ENCODE data around the gene TSR3.
"Not testable (repeated sequence)": the region's sequence is repeated elsewhere in the genome, so short reads cannot be mapped to it uniquely, and the experiment has no call there.

TSR3 gene

GRCh38 chr16:1333149-1333812 lies 18.4 kb downstream of the TSR3 start, which contains the start of gene BAIAP3:
Gene BAIAP3, plus strand, starts transcription at chr16:1333645. Its CDS starts 4,905 bp downstream, at chr16:1338550.
- DNase-seq (ENCODE audit: low read depth) = peak; percentile 56
- no peak within 1 kb of the TSS for H3K4me3 ChIP-seq (ENCODE audit: low read length)
- TF ChIP-seq, protein P1, sequence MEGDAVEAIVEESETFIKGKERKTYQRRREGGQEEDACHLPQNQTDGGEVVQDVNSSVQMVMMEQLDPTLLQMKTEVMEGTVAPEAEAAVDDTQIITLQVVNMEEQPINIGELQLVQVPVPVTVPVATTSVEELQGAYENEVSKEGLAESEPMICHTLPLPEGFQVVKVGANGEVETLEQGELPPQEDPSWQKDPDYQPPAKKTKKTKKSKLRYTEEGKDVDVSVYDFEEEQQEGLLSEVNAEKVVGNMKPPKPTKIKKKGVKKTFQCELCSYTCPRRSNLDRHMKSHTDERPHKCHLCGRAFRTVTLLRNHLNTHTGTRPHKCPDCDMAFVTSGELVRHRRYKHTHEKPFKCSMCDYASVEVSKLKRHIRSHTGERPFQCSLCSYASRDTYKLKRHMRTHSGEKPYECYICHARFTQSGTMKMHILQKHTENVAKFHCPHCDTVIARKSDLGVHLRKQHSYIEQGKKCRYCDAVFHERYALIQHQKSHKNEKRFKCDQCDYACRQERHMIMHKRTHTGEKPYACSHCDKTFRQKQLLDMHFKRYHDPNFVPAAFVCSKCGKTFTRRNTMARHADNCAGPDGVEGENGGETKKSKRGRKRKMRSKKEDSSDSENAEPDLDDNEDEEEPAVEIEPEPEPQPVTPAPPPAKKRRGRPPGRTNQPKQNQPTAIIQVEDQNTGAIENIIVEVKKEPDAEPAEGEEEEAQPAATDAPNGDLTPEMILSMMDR (IDR thresholded peaks at IDR 0.05; ENCODE audit: insufficient read depth, low read depth, low read length, missing control alignments) = no peak

GRCh38 chr16:1332618-1333148 lies 19.0 kb downstream of the TSR3 start:
- TF ChIP-seq, protein P1 (IDR thresholded peaks at IDR 0.05; ENCODE audit: insufficient read depth, low read depth, low read length, missing control alignments) = no peak
- DNase-seq (ENCODE audit: low read depth) = no peak
- H3K4me3 ChIP-seq (ENCODE audit: low read length) = no peak overlapping the region

DNA sequence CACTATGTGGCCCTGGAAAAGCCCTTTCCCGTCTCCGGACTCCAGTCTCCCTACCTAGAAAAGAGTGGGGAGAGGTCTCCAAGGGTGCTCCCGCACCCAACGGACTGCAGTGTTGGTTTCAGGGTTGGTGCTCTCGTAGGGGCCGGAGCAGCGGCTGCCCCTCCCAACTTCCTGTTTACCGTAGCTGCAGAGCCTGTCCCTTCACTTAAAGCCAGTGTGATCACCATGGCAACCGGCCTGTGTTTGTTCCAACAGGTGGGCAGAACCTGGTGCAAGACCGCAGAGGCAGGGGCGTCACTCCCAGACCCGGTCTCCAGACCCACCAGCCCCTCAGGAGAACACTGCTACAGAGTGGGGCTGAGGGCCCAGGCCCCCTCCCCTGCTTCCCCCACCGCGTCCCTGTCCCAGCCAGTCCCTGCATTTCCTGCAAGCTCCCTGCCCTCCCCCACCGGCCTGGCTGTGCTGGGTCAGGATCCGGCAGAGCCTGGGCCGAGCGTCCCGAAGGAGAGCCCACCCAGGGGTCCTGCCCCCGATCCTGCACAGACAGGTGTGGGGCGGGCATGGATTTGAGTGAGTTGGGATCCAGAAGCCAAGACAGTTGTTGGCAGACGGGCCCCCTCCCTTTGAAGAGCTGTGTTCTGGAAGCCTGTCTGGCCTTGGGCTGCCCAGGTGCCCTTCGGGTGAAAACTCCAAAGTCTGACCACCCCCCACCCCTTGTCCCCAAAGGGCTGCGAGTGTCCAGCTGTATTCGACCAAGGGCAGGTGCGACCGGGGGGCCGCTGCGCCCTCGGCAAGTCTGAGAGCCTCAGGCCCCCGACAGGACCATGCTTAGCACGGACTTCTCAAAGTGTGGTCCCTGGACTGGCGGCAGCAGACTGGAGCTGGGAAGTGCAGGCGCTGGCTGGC lies 19.7 kb downstream of the TSR3 start:
- TF ChIP-seq, protein P1 (IDR thresholded peaks at IDR 0.05; ENCODE audit: insufficient read depth, low read depth, low read length, missing control alignments) = no peak
- no peak overlapping the region for H3K4me3 ChIP-seq (ENCODE audit: low read length)
- DNase-seq (ENCODE audit: low read depth) = peak; percentile 41

DNA sequence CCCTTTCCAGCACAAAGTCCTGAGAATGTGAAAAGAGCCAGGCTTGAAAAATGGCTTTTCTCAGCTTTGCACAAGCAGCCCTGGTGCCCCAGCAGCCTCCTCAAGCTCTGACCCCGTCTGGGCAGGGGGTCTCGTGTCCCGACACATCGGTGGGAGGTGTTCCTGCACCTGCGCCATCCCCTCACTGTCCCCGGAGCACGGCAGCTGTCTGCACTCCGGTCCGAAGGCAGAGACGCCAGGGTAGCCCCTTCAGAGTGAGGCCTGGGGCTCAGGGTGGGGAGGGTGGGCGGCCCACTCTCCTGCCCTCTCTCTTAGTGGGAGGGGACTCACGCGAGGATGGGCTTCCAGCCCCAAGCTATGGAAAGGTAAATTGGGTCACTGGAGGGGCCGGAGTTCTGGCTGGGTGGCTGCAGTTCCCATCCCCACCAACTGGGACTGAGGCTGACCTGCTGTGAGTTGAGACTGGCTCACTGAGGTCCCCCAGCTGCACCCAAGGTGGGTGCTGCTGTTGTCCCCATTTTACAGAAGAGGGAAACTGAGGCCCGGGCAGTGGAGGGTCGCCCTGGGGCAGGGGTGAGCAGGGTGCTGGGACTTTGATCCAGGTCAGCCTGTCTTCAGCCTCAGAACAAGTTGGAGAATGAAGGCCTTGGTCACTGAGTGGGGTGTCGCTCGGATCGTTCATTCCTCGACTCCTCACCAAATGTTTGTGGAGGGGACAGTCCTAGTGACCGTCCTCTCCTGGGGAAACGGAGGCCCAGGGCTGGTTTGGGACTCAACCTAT lies 20.6 kb downstream of the TSR3 start:
- TF ChIP-seq, protein P1 (IDR thresholded peaks at IDR 0.05; ENCODE audit: insufficient read depth, low read depth, low read length, missing control alignments) = peak; percentile 16
- DNase-seq (ENCODE audit: low read depth) = no peak
- no peak overlapping the region for H3K4me3 ChIP-seq (ENCODE audit: low read length)

- H3K4me3 ChIP-seq (ENCODE audit: low read length) = no peak overlapping the region
- DNase-seq (ENCODE audit: low read depth) = no peak
- TF ChIP-seq, protein P1 (IDR thresholded peaks at IDR 0.05; ENCODE audit: insufficient read depth, low read depth, low read length, missing control alignments) = peak; percentile 40
These were observed 21.3 kb downstream of the TSR3 start for GRCh38 chr16:1330260-1330914.

- H3K4me3 ChIP-seq (ENCODE audit: low read length); DNase-seq (ENCODE audit: low read depth): not testable (repeated sequence)
These were observed 22.7 kb downstream of the TSR3 start for GRCh38 chr16:1328961-1329360.

GRCh38 chr16:1328136-1328535 lies 23.5 kb downstream of the TSR3 start:
- H3K4me3 ChIP-seq (ENCODE audit: low read length); DNase-seq (ENCODE audit: low read depth): not testable (repeated sequence)
